MCF 10A (cell line): Measurements from ENCODE around the gene XXYLT1. TPM values are rescaled to one million over a fixed set of nuclear protein-coding genes. Genes with fewer than 3 reads are reported as not detected.
"Not testable (repeated sequence)": the region's sequence is repeated elsewhere in the genome, so short reads cannot be mapped to it uniquely, and the experiment has no call there.

Source experiments
- BruUV-seq: library from RNA; stranded (reverse); fragments of 400-500 nt; replicated peaks from 2 replicates; lab custom pipeline; 2021; lab: Mats Ljungman, UMichigan
- CTCF ChIA-PET: fragments of 300-600 bp; sonication (Branson Sonifier 250); formaldehyde crosslinking; extraction: SDS; loops from one replicate; lab custom pipeline; 2021; ENCODE audit warnings: antibody characterized with exemption, inconsistent platforms; lab: Yijun Ruan, JAX
- POLR2A ChIA-PET: fragments of 300-600, 350-650 bp; sonication (Branson Sonifier 250); formaldehyde crosslinking; extraction: SDS; loops from one replicate; lab custom pipeline; 2020; ENCODE audit warnings: antibody characterized with exemption, inconsistent platforms; lab: Yijun Ruan, JAX
- DNase-seq: peaks from one replicate; pipeline ENCODE4 v3.0.0-alpha.2; 2018; ENCODE audit not compliant: unreplicated experiment
- H3K27ac Mint-ChIP-seq: one replicate; pipeline ENCODE4 v1.8.0; 2022; ENCODE audit warnings: mild to moderate bottlenecking, low read depth, mixed read lengths; ENCODE audit not compliant: unreplicated experiment
- H3K27me3 Mint-ChIP-seq: one replicate; pipeline ENCODE4 v1.8.0; 2022; ENCODE audit warnings: mixed read lengths; ENCODE audit not compliant: insufficient read depth, unreplicated experiment
- H3K36me3 Mint-ChIP-seq: one replicate; pipeline ENCODE4 v1.8.0; 2022; ENCODE audit warnings: mild to moderate bottlenecking, moderate library complexity, mixed read lengths; ENCODE audit not compliant: insufficient read depth, unreplicated experiment
- H3K4me1 Mint-ChIP-seq: one replicate; pipeline ENCODE4 v1.8.0; 2022; ENCODE audit warnings: mixed read lengths; ENCODE audit not compliant: insufficient read depth, unreplicated experiment
- H3K4me3 Mint-ChIP-seq: one replicate; pipeline ENCODE4 v1.8.0; 2022; ENCODE audit warnings: mild to moderate bottlenecking, moderate library complexity, mixed read lengths; ENCODE audit not compliant: unreplicated experiment
- H3K9me3 Mint-ChIP-seq: one replicate; pipeline ENCODE4 v1.8.0; 2022; ENCODE audit warnings: mixed read lengths; ENCODE audit not compliant: unreplicated experiment
- CTCF ChIP-seq: fragments of 200-600 bp; IDR thresholded peaks from one replicate; pipeline ENCODE4 v1.8.0; 2022; ENCODE audit warnings: antibody characterized with exemption, mild to moderate bottlenecking; ENCODE audit not compliant: unreplicated experiment
- intact Hi-C: fragments of 100-400 bp; cut with micrococcal nuclease; formaldehyde crosslinking; loops from 2 replicates; pipeline ENCODE4 v1.14.1; 2022
- total RNA-seq: library from RNA; stranded (reverse); gene quantifications from 2 replicates; pipeline ENCODE4 v1.2.3, GENCODE V29; 2022

XXYLT1 gene
- total RNA-seq, 1 experiment from 2014 or later: 10.0 TPM

- no peak for DNase-seq
- H3K9me3 Mint-ChIP-seq: no peaks in the 10 kb centered on the region
- ChIA-PET POLR2A (interaction anchor here (4.9 kb wide), 1 partner anchor 7 kb away, joined by 34 read pairs; no protein-coding TSS in a partner anchor), CTCF (no interaction called here)
- BruUV-seq: no TSS peak
- no peaks in the 10 kb centered on the region for H3K36me3 Mint-ChIP-seq
- peaks cover 34% of the 10 kb centered on the region for H3K4me1 Mint-ChIP-seq
- no peak overlapping the region for H3K27ac Mint-ChIP-seq
- intact Hi-C loops: no loop called here
- no peak overlapping the region for H3K4me3 Mint-ChIP-seq
- no peaks in the 10 kb centered on the region for H3K27me3 Mint-ChIP-seq
- no peak for TF ChIP-seq CTCF
These were observed 81.1 kb downstream of the XXYLT1 start for GRCh38 chr3:195189821-195190220.

- no peak for DNase-seq
- peaks cover 32% of the 10 kb centered on the region for H3K4me1 Mint-ChIP-seq
- H3K27ac Mint-ChIP-seq: peak overlapping the region; percentile 98
- intact Hi-C loops: no loop called here
- no TSS peak for BruUV-seq
- H3K27me3 Mint-ChIP-seq: no peaks in the 10 kb centered on the region
- TF ChIP-seq CTCF: no peak
- H3K4me3 Mint-ChIP-seq: no peak overlapping the region
- ChIA-PET POLR2A (interaction anchor here (0.6 to 4.9 kb wide), 21 partner anchors 9 to 1352 kb away, joined by 3 to 34 read pairs (median 6); partner anchors contain the start of genes ACAP2, LSG1 and XXYLT1), CTCF (interaction anchor here (0.6 to 2.2 kb wide), 4 partner anchors 17 to 81 kb away, joined by 3 to 6 read pairs (median 3); no protein-coding TSS in a partner anchor)
- peaks cover 1% of the 10 kb centered on the region for H3K36me3 Mint-ChIP-seq
- no peaks in the 10 kb centered on the region for H3K9me3 Mint-ChIP-seq
These were observed 82.5 kb downstream of the XXYLT1 start for GRCh38 chr3:195188426-195188927.

GRCh38 chr3:195187609-195188425 lies 83.1 kb downstream of the XXYLT1 start:
- Mint-ChIP-seq H3K27me3 (no peaks in the 10 kb centered on the region), H3K4me3 (peak overlapping the region; percentile 35), H3K9me3 (no peaks in the 10 kb centered on the region), H3K27ac (peak overlapping the region; percentile 98), H3K36me3 (peaks cover 6% of the 10 kb centered on the region), H3K4me1 (peaks cover 34% of the 10 kb centered on the region)
- no peak for TF ChIP-seq CTCF
- intact Hi-C loops: no loop called here
- ChIA-PET CTCF (interaction anchor here (0.6 to 2.2 kb wide), 5 partner anchors 12 to 515 kb away, joined by 3 to 6 read pairs (median 3); no protein-coding TSS in a partner anchor), POLR2A (interaction anchor here (0.6 to 4.9 kb wide), 22 partner anchors 9 to 722 kb away, joined by 3 to 34 read pairs (median 6); partner anchors contain the start of genes ACAP2, LSG1 and XXYLT1)
- TSS peak; percentile 98 for BruUV-seq
- DNase-seq: peak; percentile 60

- H3K9me3 Mint-ChIP-seq, BruUV-seq, intact Hi-C loops, H3K27me3 Mint-ChIP-seq, H3K36me3 Mint-ChIP-seq, H3K4me3 Mint-ChIP-seq, DNase-seq: not testable (repeated sequence)
- peaks cover 45% of the 10 kb centered on the region for H3K4me1 Mint-ChIP-seq
- CTCF ChIA-PET: interaction anchor here (0.6 to 2.2 kb wide), 5 partner anchors 83 to 696 kb away, joined by 3 to 7 read pairs (median 4); partner anchors contain the start of gene XXYLT1
- POLR2A ChIA-PET: interaction anchor here (0.6 to 4.9 kb wide), 7 partner anchors 11 to 515 kb away, joined by 3 to 34 read pairs (median 13); partner anchors contain the start of gene LSG1
- H3K27ac Mint-ChIP-seq: peak overlapping the region; percentile 98
These were observed 84.3 kb downstream of the XXYLT1 start for GRCh38 chr3:195186710-195187047.
